Naive B cell (primary cell): Measurements from ENCODE around the gene ADGRE3. TPM values are rescaled to one million over a fixed set of nuclear protein-coding genes. Genes with fewer than 3 reads are reported as not detected.
A peak's percentile ranks its signal among the peaks of the same experiment; 100 is the strongest.

Experiments
- ATAC-seq, 2 donors: fragments of 150-1000 bp; cut with Tn5 transposase; 2 replicates each; pipeline ENCODE4 v1.10.0; 2021; ENCODE audit warnings: low read depth in 2 of 2, mild to moderate bottlenecking in 2 of 2, moderate library complexity in 2 of 2
- DNase-seq: peaks from one replicate; pipeline ENCODE4 v3.0.0; 2022
- H3K27ac Mint-ChIP-seq, 6 donors: one replicate each; pipeline ENCODE4 v1.8.0; 2020 to 2022; ENCODE audit warnings: mild to moderate bottlenecking in 6 of 6, mixed read lengths in 6 of 6, moderate library complexity in 5 of 6, inconsistent platforms in 2 of 6
- H3K27me3 Mint-ChIP-seq, 3 donors: one replicate each; pipeline ENCODE4 v1.8.0; 2021 to 2022; ENCODE audit warnings: mixed read lengths in 3 of 3, mild to moderate bottlenecking in 1 of 3
- H3K36me3 Mint-ChIP-seq, 2 donors: one replicate each; pipeline ENCODE4 v1.8.0; 2020 to 2022; ENCODE audit warnings: mixed read lengths in 2 of 2, inconsistent platforms in 1 of 2, mild to moderate bottlenecking in 1 of 2
- H3K4me1 Mint-ChIP-seq, 3 donors: one replicate each; pipeline ENCODE4 v1.8.0; 2020 to 2022; ENCODE audit warnings: mixed read lengths in 3 of 3, inconsistent platforms in 1 of 3, mild to moderate bottlenecking in 1 of 3, moderate library complexity in 1 of 3
- H3K4me3 Mint-ChIP-seq, 8 donors: one replicate each; pipeline ENCODE4 v1.8.0; 2020 to 2022; ENCODE audit warnings: mild to moderate bottlenecking in 8 of 8, mixed read lengths in 8 of 8, moderate library complexity in 8 of 8, inconsistent platforms in 2 of 8
- H3K9me3 Mint-ChIP-seq, 7 donors: one replicate each; pipeline ENCODE4 v1.8.0; 2020 to 2022; ENCODE audit warnings: mixed read lengths in 7 of 7, mild to moderate bottlenecking in 5 of 7, inconsistent platforms in 2 of 7, moderate library complexity in 1 of 7
- polyA plus RNA-seq, 6 donors: library from polyadenylated mRNA; unstranded; fragments of 300-500 nt; fragmentation: Illumina TruSeq; gene quantifications; one replicate each; pipeline ENCODE4 v1.2.3, GENCODE V29; 2021; ENCODE audit warnings: low read depth in 6 of 6

The ADGRE3 gene
- polyA plus RNA-seq = 1 to 10 TPM in 1 of 6 donors, under 1 TPM in 1, not detected in 4; 0.17 to 1.2 TPM

- H3K27ac Mint-ChIP-seq = peak within 1 kb of the TSS; percentile 18 to 86 (median 74)
- peaks cover 23 to 32% (median 27%) of the 10 kb centered on the region in 3 donors for H3K4me1 Mint-ChIP-seq
- peaks cover 0 to 1% (median 0%) of the 10 kb centered on the region in 7 donors for H3K9me3 Mint-ChIP-seq
- H3K36me3 Mint-ChIP-seq = no peaks in the 10 kb centered on the region
- ATAC-seq (peak; percentile 78 to 85), DNase-seq (peak; percentile 51)
- no peaks in the 10 kb centered on the region for H3K27me3 Mint-ChIP-seq
- H3K4me3 Mint-ChIP-seq = peak within 1 kb of the TSS in 6 of 8 donors; percentile 20 to 80 (median 64)
Observed at GRCh38 chr19:14674764-14675163, at the start of gene ADGRE3. Gene ADGRE3 (minus strand): TSS chr19:14674844. CDS start chr19:14674770, 74 bp downstream.

GRCh38 chr19:14722127-14722526, 47.5 kb upstream of the ADGRE3 start:
- H3K9me3 Mint-ChIP-seq = peaks cover 20 to 91% (median 74%) of the 10 kb centered on the region in 7 donors
- no peak overlapping the region for H3K27ac Mint-ChIP-seq
- H3K4me3 Mint-ChIP-seq = no peak overlapping the region
- no peaks in the 10 kb centered on the region for H3K27me3 Mint-ChIP-seq
- H3K36me3 Mint-ChIP-seq = peaks cover 61 to 71% of the 10 kb centered on the region in 2 donors
- no peak for ATAC-seq
- no peaks in the 10 kb centered on the region for H3K4me1 Mint-ChIP-seq
- DNase-seq = no peak

- H3K4me3 Mint-ChIP-seq = no peak overlapping the region
- peaks cover 18 to 97% (median 86%) of the 10 kb centered on the region in 7 donors for H3K9me3 Mint-ChIP-seq
- no peak for ATAC-seq
- H3K4me1 Mint-ChIP-seq = no peaks in the 10 kb centered on the region
- peaks cover 77 to 78% of the 10 kb centered on the region in 2 donors for H3K36me3 Mint-ChIP-seq
- DNase-seq = no peak
- no peak overlapping the region for H3K27ac Mint-ChIP-seq
- no peaks in the 10 kb centered on the region for H3K27me3 Mint-ChIP-seq
Observed at GRCh38 chr19:14719162-14719561, 44.5 kb upstream of the ADGRE3 start.

- no peak overlapping the region for H3K27ac Mint-ChIP-seq
- H3K36me3 Mint-ChIP-seq = peaks cover 78 to 82% of the 10 kb centered on the region in 2 donors
- peaks cover 23 to 97% (median 86%) of the 10 kb centered on the region in 7 donors for H3K9me3 Mint-ChIP-seq
- no peak overlapping the region for H3K4me3 Mint-ChIP-seq
- ATAC-seq (no peak), DNase-seq (no peak)
- no peaks in the 10 kb centered on the region for H3K4me1 Mint-ChIP-seq
- H3K27me3 Mint-ChIP-seq = no peaks in the 10 kb centered on the region
Observed at GRCh38 chr19:14718522-14719116, 44.0 kb upstream of the ADGRE3 start.

- H3K9me3 Mint-ChIP-seq = peaks cover 25 to 75% (median 64%) of the 10 kb centered on the region in 7 donors
- peaks cover 0 to 5% (median 0%) of the 10 kb centered on the region in 3 donors for H3K4me1 Mint-ChIP-seq
- H3K4me3 Mint-ChIP-seq = no peak overlapping the region
- no peaks in the 10 kb centered on the region for H3K27me3 Mint-ChIP-seq
- H3K27ac Mint-ChIP-seq = no peak overlapping the region
- H3K36me3 Mint-ChIP-seq = peaks cover 80 to 81% of the 10 kb centered on the region in 2 donors
- DNase-seq (no peak), ATAC-seq (no peak)
Observed at GRCh38 chr19:14715841-14716240, 41.2 kb upstream of the ADGRE3 start.

- no peak for DNase-seq
- Mint-ChIP-seq H3K27ac (peak overlapping the region in 1 of 6 donors; percentile 68), H3K4me3 (no peak overlapping the region), H3K36me3 (peaks cover 35 to 46% of the 10 kb centered on the region in 2 donors), H3K9me3 (peaks cover 0 to 4% (median 0%) of the 10 kb centered on the region in 7 donors), H3K27me3 (no peaks in the 10 kb centered on the region), H3K4me1 (peaks cover 0 to 5% (median 0%) of the 10 kb centered on the region in 3 donors)
- ATAC-seq = no peak
Observed at GRCh38 chr19:14704450-14704849, 29.8 kb upstream of the ADGRE3 start.

- no peak for DNase-seq
- no peak for ATAC-seq
- peak overlapping the region in 1 of 8 donors; percentile 25 for H3K4me3 Mint-ChIP-seq
- peaks cover 29 to 40% of the 10 kb centered on the region in 2 donors for H3K36me3 Mint-ChIP-seq
- H3K4me1 Mint-ChIP-seq = peaks cover 0 to 5% (median 0%) of the 10 kb centered on the region in 3 donors
- H3K27me3 Mint-ChIP-seq = no peaks in the 10 kb centered on the region
- H3K27ac Mint-ChIP-seq = peak overlapping the region in 1 of 6 donors; percentile 16
- H3K9me3 Mint-ChIP-seq = peaks cover 0 to 4% (median 0%) of the 10 kb centered on the region in 7 donors
Observed at GRCh38 chr19:14703833-14704232, 29.2 kb upstream of the ADGRE3 start.

- no peaks in the 10 kb centered on the region for H3K4me1 Mint-ChIP-seq
- peaks cover 0 to 4% (median 0%) of the 10 kb centered on the region in 7 donors for H3K9me3 Mint-ChIP-seq
- no peaks in the 10 kb centered on the region for H3K27me3 Mint-ChIP-seq
- no peak for DNase-seq
- no peak overlapping the region for H3K4me3 Mint-ChIP-seq
- H3K36me3 Mint-ChIP-seq = peaks cover 22 to 29% of the 10 kb centered on the region in 2 donors
- no peak overlapping the region for H3K27ac Mint-ChIP-seq
- no peak for ATAC-seq
Observed at GRCh38 chr19:14700711-14701375, 26.2 kb upstream of the ADGRE3 start.

GRCh38 chr19:14699641-14700040, 25.0 kb upstream of the ADGRE3 start:
- peaks cover 0 to 4% (median 0%) of the 10 kb centered on the region in 7 donors for H3K9me3 Mint-ChIP-seq
- peaks cover 20 to 22% of the 10 kb centered on the region in 2 donors for H3K36me3 Mint-ChIP-seq
- DNase-seq = no peak
- H3K4me3 Mint-ChIP-seq = no peak overlapping the region
- no peaks in the 10 kb centered on the region for H3K27me3 Mint-ChIP-seq
- no peaks in the 10 kb centered on the region for H3K4me1 Mint-ChIP-seq
- no peak overlapping the region for H3K27ac Mint-ChIP-seq
- ATAC-seq = no peak

- H3K36me3 Mint-ChIP-seq = peaks cover 5 to 8% of the 10 kb centered on the region in 2 donors
- ATAC-seq = no peak
- DNase-seq = no peak
- no peak overlapping the region for H3K27ac Mint-ChIP-seq
- H3K9me3 Mint-ChIP-seq = no peaks in the 10 kb centered on the region
- peaks cover 4 to 19% (median 18%) of the 10 kb centered on the region in 3 donors for H3K4me1 Mint-ChIP-seq
- peak overlapping the region in 1 of 8 donors; percentile 29 for H3K4me3 Mint-ChIP-seq
- no peaks in the 10 kb centered on the region for H3K27me3 Mint-ChIP-seq
Observed at GRCh38 chr19:14695471-14695870, 20.8 kb upstream of the ADGRE3 start.

- no peak overlapping the region for H3K27ac Mint-ChIP-seq
- H3K4me1 Mint-ChIP-seq = peaks cover 5 to 22% (median 20%) of the 10 kb centered on the region in 3 donors
Observed at GRCh38 chr19:14694641-14695266, 20.1 kb upstream of the ADGRE3 start.

GRCh38 chr19:14689598-14690503, 15.2 kb upstream of the ADGRE3 start, which contains the start of gene ZNF333:
Gene ZNF333 (plus strand): TSS chr19:14690048. CDS start chr19:14693492, 3,444 bp downstream.
- H3K27ac Mint-ChIP-seq = peak within 1 kb of the TSS; percentile 98 to 100 (median 99)
- ATAC-seq = peak; percentile 91 to 92
- H3K4me1 Mint-ChIP-seq = peaks cover 16 to 47% (median 33%) of the 10 kb centered on the region in 3 donors
- peak; percentile 95 for DNase-seq
- H3K36me3 Mint-ChIP-seq = no peaks in the 10 kb centered on the region
- H3K4me3 Mint-ChIP-seq = peak within 1 kb of the TSS; percentile 89 to 98 (median 97)
- H3K27me3 Mint-ChIP-seq = no peaks in the 10 kb centered on the region
- no peaks in the 10 kb centered on the region for H3K9me3 Mint-ChIP-seq

More at GRCh38 chr19:14694641-14695266, 20.1 kb upstream of the ADGRE3 start:
- H3K27me3 Mint-ChIP-seq = no peaks in the 10 kb centered on the region
- no peak overlapping the region for H3K4me3 Mint-ChIP-seq
- no peaks in the 10 kb centered on the region for H3K9me3 Mint-ChIP-seq
- DNase-seq (no peak), ATAC-seq (no peak)
- H3K36me3 Mint-ChIP-seq = peaks cover 5 to 8% of the 10 kb centered on the region in 2 donors
